ENCODE measurements around the gene OAS2. TPM values are rescaled to one million over a fixed set of nuclear protein-coding genes. Genes with fewer than 3 reads are reported as not detected.
A peak's percentile ranks its signal among the peaks of the same experiment; 100 is the strongest.

Gene OAS2
- total RNA-seq, 1 donor from 2014 or later: 3.7 TPM

- no peak for DNase-seq
- ATAC-seq (ENCODE audit: poor library complexity): no peak
- intact Hi-C loops (cut with DNase I): no loop called here
Observed at GRCh38 chr12:113003636-113004035, 25.3 kb downstream of the OAS2 start.

GRCh38 chr12:113005762-113006161 lies 27.4 kb downstream of the OAS2 start:
- intact Hi-C loops (cut with DNase I): no loop called here
- no peak for ATAC-seq (ENCODE audit: poor library complexity)
- no peak for DNase-seq

GRCh38 chr12:113006206-113006605 lies 27.9 kb downstream of the OAS2 start:
- no peak for ATAC-seq (ENCODE audit: poor library complexity)

GRCh38 chr12:113006641-113007040 lies 28.3 kb downstream of the OAS2 start:
- intact Hi-C loops (cut with DNase I): no loop called here
- ATAC-seq (ENCODE audit: poor library complexity): no peak
- no peak for DNase-seq

More at GRCh38 chr12:113006206-113006605, 27.9 kb downstream of the OAS2 start:
- intact Hi-C loops (cut with DNase I): no loop called here
- no peak for DNase-seq

- intact Hi-C loops (cut with DNase I): no loop called here
- DNase-seq (no peak), ATAC-seq (ENCODE audit: poor library complexity) (no peak)
Observed at GRCh38 chr12:113007166-113007565, 28.8 kb downstream of the OAS2 start.

GRCh38 chr12:113010701-113011100 lies 32.4 kb downstream of the OAS2 start:
- intact Hi-C loops (cut with DNase I): no loop called here

GRCh38 chr12:113014565-113014964 lies 36.2 kb downstream of the OAS2 start:
- no peak for ATAC-seq (ENCODE audit: poor library complexity)
- intact Hi-C loops (cut with DNase I): no loop called here
- no peak for DNase-seq

More at GRCh38 chr12:113010701-113011100, 32.4 kb downstream of the OAS2 start:
- DNase-seq: no peak
- ATAC-seq (ENCODE audit: poor library complexity): no peak

- DNase-seq (no peak), ATAC-seq (ENCODE audit: poor library complexity) (no peak)
- intact Hi-C loops (cut with DNase I): no loop called here
Observed at GRCh38 chr12:113016796-113017195, 38.5 kb downstream of the OAS2 start.

- DNase-seq (no peak), ATAC-seq (ENCODE audit: poor library complexity) (no peak)
- intact Hi-C loops (cut with DNase I): no loop called here
Observed at GRCh38 chr12:113019025-113019424, 40.7 kb downstream of the OAS2 start.

GRCh38 chr12:113021500-113021899 lies 43.2 kb downstream of the OAS2 start:
- DNase-seq: no peak
- no peak for ATAC-seq (ENCODE audit: poor library complexity)
- intact Hi-C loops (cut with DNase I): no loop called here

GRCh38 chr12:113022563-113023297 lies 44.4 kb downstream of the OAS2 start:
- ATAC-seq (ENCODE audit: poor library complexity) (no peak), DNase-seq (no peak)
- intact Hi-C loops (cut with DNase I): no loop called here

- intact Hi-C loops (cut with DNase I): no loop called here
- DNase-seq: no peak
- no peak for ATAC-seq (ENCODE audit: poor library complexity)
Observed at GRCh38 chr12:113027726-113028125, 49.4 kb downstream of the OAS2 start.

GRCh38 chr12:113030875-113031525 lies 52.7 kb downstream of the OAS2 start:
- ATAC-seq (ENCODE audit: poor library complexity) (peak; percentile 75), DNase-seq (no peak)
- intact Hi-C loops (cut with DNase I): no loop called here

- DNase-seq (no peak), ATAC-seq (ENCODE audit: poor library complexity) (no peak)
- intact Hi-C loops (cut with DNase I): no loop called here
Observed at GRCh38 chr12:113039911-113040445, 61.7 kb downstream of the OAS2 start.

GRCh38 chr12:113040722-113041171 lies 62.4 kb downstream of the OAS2 start:
- intact Hi-C loops (cut with DNase I): no loop called here
- ATAC-seq (ENCODE audit: poor library complexity): peak; percentile 96
- DNase-seq: peak; percentile 90

- intact Hi-C loops (cut with DNase I): no loop called here
- DNase-seq: no peak
- ATAC-seq (ENCODE audit: poor library complexity): no peak
Observed at GRCh38 chr12:113041560-113041959, 63.2 kb downstream of the OAS2 start.

- ATAC-seq (ENCODE audit: poor library complexity) (no peak), DNase-seq (no peak)
- intact Hi-C loops (cut with DNase I): no loop called here
Observed at GRCh38 chr12:113043240-113043639, 64.9 kb downstream of the OAS2 start.

- ATAC-seq (ENCODE audit: poor library complexity): no peak
- intact Hi-C loops (cut with DNase I): no loop called here
- DNase-seq: no peak
Observed at GRCh38 chr12:113044516-113044915, 66.2 kb downstream of the OAS2 start.

- ATAC-seq (ENCODE audit: poor library complexity) (peak; percentile 88), DNase-seq (no peak)
- intact Hi-C loops (cut with DNase I): loop anchor here (2.0 to 5.0 kb wide), 3 partner anchors 49 to 126 kb away; no protein-coding TSS in a partner anchor
Observed at GRCh38 chr12:113048716-113049127, 70.4 kb downstream of the OAS2 start.
